ENCODE results near the gene PIWIL4. TPM values are rescaled to one million over a fixed set of nuclear protein-coding genes. Genes with fewer than 3 reads are reported as not detected.

Gene PIWIL4
- polyA plus RNA-seq, 1 experiment, result 1.6 TPM

DNA sequence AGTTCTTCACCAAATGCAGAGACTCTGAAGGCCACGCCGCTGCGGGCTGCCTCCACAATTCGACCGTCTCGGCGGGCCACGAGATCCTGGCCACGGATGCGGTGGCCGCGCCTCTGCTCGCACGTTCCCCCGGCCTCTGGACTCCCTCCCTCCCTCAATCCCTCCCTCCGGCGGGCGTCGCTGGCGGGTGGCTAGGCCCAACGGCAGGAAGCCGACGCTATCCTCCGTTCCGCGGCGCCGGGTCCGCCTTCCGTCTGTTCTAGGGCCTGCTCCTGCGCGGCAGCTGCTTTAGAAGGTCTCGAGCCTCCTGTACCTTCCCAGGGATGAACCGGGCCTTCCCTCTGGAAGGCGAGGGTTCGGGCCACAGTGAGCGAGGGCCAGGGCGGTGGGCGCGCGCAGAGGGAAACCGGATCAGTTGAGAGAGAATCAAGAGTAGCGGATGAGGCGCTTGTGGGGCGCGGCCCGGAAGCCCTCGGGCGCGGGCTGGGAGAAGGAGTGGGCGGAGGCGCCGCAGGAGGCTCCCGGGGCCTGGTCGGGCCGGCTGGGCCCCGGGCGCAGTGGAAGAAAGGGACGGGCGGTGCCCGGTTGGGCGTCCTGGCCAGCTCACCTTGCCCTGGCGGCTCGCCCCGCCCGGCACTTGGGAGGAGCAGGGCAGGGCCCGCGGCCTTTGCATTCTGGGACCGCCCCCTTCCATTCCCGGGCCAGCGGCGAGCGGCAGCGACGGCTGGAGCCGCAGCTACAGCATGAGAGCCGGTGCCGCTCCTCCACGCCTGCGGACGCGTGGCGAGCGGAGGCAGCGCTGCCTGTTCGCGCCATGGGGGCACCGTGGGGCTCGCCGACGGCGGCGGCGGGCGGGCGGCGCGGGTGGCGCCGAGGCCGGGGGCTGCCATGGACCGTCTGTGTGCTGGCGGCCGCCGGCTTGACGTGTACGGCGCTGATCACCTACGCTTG is 23.2 kb upstream of the PIWIL4 start, which contains the start of gene FUT4:
Gene FUT4 (plus strand): TSS at position 227 of the 951 bp plus-strand sequence. CDS start 213 bp downstream, at position 440.
- POLR2A ChIA-PET, result no interaction called here
- H3K4me3 ChIP-seq (ENCODE audit: low read depth, low read length), result peak within 1 kb of the TSS; percentile 53
- H3K27me3 ChIP-seq (ENCODE audit: control insufficient read depth, insufficient read depth, low read length), result no peaks in the 10 kb centered on the region
- TF ChIP-seq, protein P1, sequence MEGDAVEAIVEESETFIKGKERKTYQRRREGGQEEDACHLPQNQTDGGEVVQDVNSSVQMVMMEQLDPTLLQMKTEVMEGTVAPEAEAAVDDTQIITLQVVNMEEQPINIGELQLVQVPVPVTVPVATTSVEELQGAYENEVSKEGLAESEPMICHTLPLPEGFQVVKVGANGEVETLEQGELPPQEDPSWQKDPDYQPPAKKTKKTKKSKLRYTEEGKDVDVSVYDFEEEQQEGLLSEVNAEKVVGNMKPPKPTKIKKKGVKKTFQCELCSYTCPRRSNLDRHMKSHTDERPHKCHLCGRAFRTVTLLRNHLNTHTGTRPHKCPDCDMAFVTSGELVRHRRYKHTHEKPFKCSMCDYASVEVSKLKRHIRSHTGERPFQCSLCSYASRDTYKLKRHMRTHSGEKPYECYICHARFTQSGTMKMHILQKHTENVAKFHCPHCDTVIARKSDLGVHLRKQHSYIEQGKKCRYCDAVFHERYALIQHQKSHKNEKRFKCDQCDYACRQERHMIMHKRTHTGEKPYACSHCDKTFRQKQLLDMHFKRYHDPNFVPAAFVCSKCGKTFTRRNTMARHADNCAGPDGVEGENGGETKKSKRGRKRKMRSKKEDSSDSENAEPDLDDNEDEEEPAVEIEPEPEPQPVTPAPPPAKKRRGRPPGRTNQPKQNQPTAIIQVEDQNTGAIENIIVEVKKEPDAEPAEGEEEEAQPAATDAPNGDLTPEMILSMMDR (IDR thresholded peaks at IDR 0.05; ENCODE audit: insufficient read depth, low read depth, low read length), result no peak
- H3K36me3 ChIP-seq (ENCODE audit: control insufficient read depth, insufficient read depth, low read length), result no peaks in the 10 kb centered on the region; the same call in 1 of the 2 replicates
- DNase-seq (ENCODE audit: low read depth), result peak; percentile 31
- CTCF ChIA-PET, result interaction anchor here (0.8 kb wide), 1 partner anchor 25 kb away, joined by 3 read pairs; no protein-coding TSS in a partner anchor

DNA sequence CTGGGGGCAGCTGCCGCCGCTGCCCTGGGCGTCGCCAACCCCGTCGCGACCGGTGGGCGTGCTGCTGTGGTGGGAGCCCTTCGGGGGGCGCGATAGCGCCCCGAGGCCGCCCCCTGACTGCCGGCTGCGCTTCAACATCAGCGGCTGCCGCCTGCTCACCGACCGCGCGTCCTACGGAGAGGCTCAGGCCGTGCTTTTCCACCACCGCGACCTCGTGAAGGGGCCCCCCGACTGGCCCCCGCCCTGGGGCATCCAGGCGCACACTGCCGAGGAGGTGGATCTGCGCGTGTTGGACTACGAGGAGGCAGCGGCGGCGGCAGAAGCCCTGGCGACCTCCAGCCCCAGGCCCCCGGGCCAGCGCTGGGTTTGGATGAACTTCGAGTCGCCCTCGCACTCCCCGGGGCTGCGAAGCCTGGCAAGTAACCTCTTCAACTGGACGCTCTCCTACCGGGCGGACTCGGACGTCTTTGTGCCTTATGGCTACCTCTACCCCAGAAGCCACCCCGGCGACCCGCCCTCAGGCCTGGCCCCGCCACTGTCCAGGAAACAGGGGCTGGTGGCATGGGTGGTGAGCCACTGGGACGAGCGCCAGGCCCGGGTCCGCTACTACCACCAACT is 22.4 kb upstream of the PIWIL4 start:
- POLR2A ChIA-PET, result no interaction called here

DNA sequence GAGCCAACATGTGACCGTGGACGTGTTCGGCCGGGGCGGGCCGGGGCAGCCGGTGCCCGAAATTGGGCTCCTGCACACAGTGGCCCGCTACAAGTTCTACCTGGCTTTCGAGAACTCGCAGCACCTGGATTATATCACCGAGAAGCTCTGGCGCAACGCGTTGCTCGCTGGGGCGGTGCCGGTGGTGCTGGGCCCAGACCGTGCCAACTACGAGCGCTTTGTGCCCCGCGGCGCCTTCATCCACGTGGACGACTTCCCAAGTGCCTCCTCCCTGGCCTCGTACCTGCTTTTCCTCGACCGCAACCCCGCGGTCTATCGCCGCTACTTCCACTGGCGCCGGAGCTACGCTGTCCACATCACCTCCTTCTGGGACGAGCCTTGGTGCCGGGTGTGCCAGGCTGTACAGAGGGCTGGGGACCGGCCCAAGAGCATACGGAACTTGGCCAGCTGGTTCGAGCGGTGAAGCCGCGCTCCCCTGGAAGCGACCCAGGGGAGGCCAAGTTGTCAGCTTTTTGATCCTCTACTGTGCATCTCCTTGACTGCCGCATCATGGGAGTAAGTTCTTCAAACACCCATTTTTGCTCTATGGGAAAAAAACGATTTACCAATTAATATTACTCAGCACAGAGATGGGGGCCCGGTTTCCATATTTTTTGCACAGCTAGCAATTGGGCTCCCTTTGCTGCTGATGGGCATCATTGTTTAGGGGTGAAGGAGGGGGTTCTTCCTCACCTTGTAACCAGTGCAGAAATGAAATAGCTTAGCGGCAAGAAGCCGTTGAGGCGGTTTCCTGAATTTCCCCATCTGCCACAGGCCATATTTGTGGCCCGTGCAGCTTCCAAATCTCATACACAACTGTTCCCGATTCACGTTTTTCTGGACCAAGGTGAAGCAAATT is 21.7 kb upstream of the PIWIL4 start:
- Histone ChIP-seq H3K36me3 (ENCODE audit: control insufficient read depth, insufficient read depth, low read length) (no peaks in the 10 kb centered on the region; the same call in 1 of the 2 replicates), H3K4me3 (ENCODE audit: low read depth, low read length) (peak overlapping the region; percentile 53), H3K27me3 (ENCODE audit: control insufficient read depth, insufficient read depth, low read length) (no peaks in the 10 kb centered on the region)
- ChIA-PET CTCF (interaction anchor here (0.9 to 1.7 kb wide), 2 partner anchors 9 to 11 kb away, joined by 3 to 6 read pairs; no protein-coding TSS in a partner anchor), POLR2A (interaction anchor here (0.6 kb wide), 1 partner anchor 1029 kb away, joined by 6 read pairs; no protein-coding TSS in a partner anchor)
- no peak for DNase-seq (ENCODE audit: low read depth)
- TF ChIP-seq, protein P1 (IDR thresholded peaks at IDR 0.05; ENCODE audit: insufficient read depth, low read depth, low read length), result no peak

More for the DNA sequence above, 22.4 kb upstream of the PIWIL4 start:
- TF ChIP-seq, protein P1 (IDR thresholded peaks at IDR 0.05; ENCODE audit: insufficient read depth, low read depth, low read length), result no peak
- Histone ChIP-seq H3K36me3 (ENCODE audit: control insufficient read depth, insufficient read depth, low read length) (no peaks in the 10 kb centered on the region; the same call in 1 of the 2 replicates), H3K27me3 (ENCODE audit: control insufficient read depth, insufficient read depth, low read length) (no peaks in the 10 kb centered on the region), H3K4me3 (ENCODE audit: low read depth, low read length) (peak overlapping the region; percentile 53)
- no peak for DNase-seq (ENCODE audit: low read depth)
- CTCF ChIA-PET, result interaction anchor here (1.7 kb wide), 1 partner anchor 10 kb away, joined by 6 read pairs; no protein-coding TSS in a partner anchor

DNA sequence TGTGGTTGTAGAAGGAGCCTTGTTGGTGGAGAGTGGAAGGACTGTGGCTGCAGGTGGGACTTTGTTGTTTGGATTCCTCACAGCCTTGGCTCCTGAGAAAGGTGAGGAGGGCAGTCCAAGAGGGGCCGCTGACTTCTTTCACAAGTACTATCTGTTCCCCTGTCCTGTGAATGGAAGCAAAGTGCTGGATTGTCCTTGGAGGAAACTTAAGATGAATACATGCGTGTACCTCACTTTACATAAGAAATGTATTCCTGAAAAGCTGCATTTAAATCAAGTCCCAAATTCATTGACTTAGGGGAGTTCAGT is 21.1 kb upstream of the PIWIL4 start:
- TF ChIP-seq, protein P1 (IDR thresholded peaks at IDR 0.05; ENCODE audit: insufficient read depth, low read depth, low read length), result no peak
- H3K4me3 ChIP-seq (ENCODE audit: low read depth, low read length), result peak overlapping the region; percentile 53
- H3K27me3 ChIP-seq (ENCODE audit: control insufficient read depth, insufficient read depth, low read length), result no peaks in the 10 kb centered on the region
- ChIA-PET CTCF (interaction anchor here (0.9 to 1.7 kb wide), 2 partner anchors 9 to 11 kb away, joined by 3 to 6 read pairs; no protein-coding TSS in a partner anchor), POLR2A (interaction anchor here (0.6 kb wide), 1 partner anchor 1028 kb away, joined by 6 read pairs; no protein-coding TSS in a partner anchor)
- no peak for DNase-seq (ENCODE audit: low read depth)
- no peaks in the 10 kb centered on the region; the same call in 1 of the 2 replicates for H3K36me3 ChIP-seq (ENCODE audit: control insufficient read depth, insufficient read depth, low read length)
